ENCODE results near the gene CKS2.

DNA sequence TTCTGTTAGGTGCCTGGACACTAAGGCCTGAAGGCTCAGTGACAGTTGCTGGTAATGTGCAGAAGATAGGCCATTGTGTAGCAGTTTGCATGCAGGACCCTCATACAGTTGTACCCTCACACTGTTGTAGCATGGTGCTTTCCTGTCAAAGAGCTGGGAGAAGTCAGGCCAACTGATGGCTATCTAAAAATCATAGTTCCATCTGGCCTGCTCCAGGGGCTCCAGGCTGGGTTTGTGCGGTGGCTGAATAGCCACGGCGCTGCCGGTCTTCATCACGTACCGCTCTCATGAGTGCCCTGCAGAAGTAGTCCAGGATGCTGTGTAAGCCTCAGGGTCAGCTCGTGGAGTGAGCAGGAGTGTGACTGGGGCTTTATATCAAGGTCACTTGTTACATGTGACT lies 19.5 kb downstream of the CKS2 start:
- TF ChIP-seq, protein P1, sequence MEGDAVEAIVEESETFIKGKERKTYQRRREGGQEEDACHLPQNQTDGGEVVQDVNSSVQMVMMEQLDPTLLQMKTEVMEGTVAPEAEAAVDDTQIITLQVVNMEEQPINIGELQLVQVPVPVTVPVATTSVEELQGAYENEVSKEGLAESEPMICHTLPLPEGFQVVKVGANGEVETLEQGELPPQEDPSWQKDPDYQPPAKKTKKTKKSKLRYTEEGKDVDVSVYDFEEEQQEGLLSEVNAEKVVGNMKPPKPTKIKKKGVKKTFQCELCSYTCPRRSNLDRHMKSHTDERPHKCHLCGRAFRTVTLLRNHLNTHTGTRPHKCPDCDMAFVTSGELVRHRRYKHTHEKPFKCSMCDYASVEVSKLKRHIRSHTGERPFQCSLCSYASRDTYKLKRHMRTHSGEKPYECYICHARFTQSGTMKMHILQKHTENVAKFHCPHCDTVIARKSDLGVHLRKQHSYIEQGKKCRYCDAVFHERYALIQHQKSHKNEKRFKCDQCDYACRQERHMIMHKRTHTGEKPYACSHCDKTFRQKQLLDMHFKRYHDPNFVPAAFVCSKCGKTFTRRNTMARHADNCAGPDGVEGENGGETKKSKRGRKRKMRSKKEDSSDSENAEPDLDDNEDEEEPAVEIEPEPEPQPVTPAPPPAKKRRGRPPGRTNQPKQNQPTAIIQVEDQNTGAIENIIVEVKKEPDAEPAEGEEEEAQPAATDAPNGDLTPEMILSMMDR (IDR thresholded peaks at IDR 0.05), result no peak
- TF ChIP-seq POLR2AphosphoS5 (IDR thresholded peaks at IDR 0.05; ENCODE audit: low read depth, low read length), result no peak
- TF ChIP-seq, protein P2, sequence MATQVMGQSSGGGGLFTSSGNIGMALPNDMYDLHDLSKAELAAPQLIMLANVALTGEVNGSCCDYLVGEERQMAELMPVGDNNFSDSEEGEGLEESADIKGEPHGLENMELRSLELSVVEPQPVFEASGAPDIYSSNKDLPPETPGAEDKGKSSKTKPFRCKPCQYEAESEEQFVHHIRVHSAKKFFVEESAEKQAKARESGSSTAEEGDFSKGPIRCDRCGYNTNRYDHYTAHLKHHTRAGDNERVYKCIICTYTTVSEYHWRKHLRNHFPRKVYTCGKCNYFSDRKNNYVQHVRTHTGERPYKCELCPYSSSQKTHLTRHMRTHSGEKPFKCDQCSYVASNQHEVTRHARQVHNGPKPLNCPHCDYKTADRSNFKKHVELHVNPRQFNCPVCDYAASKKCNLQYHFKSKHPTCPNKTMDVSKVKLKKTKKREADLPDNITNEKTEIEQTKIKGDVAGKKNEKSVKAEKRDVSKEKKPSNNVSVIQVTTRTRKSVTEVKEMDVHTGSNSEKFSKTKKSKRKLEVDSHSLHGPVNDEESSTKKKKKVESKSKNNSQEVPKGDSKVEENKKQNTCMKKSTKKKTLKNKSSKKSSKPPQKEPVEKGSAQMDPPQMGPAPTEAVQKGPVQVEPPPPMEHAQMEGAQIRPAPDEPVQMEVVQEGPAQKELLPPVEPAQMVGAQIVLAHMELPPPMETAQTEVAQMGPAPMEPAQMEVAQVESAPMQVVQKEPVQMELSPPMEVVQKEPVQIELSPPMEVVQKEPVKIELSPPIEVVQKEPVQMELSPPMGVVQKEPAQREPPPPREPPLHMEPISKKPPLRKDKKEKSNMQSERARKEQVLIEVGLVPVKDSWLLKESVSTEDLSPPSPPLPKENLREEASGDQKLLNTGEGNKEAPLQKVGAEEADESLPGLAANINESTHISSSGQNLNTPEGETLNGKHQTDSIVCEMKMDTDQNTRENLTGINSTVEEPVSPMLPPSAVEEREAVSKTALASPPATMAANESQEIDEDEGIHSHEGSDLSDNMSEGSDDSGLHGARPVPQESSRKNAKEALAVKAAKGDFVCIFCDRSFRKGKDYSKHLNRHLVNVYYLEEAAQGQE (IDR thresholded peaks at IDR 0.05; ENCODE audit: insufficient read depth in 1 of 2, low read depth in 2 of 2, low read length in 1 of 2), result no peak
- TF ChIP-seq TCF7L2 (IDR thresholded peaks at IDR 0.05; ENCODE audit: low read depth, low read length), result no peak
